UCSD-AML1 (cell line): Measurements from ENCODE around the gene DOCK11.
"Not testable (repeated sequence)": the region's sequence is repeated elsewhere in the genome, so short reads cannot be mapped to it uniquely, and the experiment has no call there.

ENCODE experiments used
- DNase-seq: peaks from one replicate; lab custom pipeline; 2025; ENCODE audit not compliant: unreplicated experiment; lab: John Stamatoyannopoulos, UW

Gene DOCK11

DNA sequence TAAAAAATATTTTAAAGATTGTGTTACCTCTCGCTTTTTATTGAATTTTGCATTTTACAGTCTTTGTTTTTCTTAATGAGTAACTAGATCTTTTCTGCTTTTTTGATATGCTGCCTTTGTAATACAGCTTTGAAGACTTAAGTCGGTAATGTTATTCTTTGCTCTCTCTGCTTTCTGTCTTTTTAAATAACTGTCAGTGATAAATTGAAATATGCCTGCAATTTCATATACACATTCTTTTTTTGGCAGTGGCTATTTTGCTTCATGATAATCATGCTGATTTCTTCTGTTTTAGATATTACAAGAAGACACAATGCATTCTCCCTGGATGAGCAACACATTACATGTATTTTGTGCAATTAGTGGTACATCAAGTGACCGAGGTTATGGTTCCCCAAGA is 189.8 kb downstream of the DOCK11 start:
- no peak for DNase-seq

DNA sequence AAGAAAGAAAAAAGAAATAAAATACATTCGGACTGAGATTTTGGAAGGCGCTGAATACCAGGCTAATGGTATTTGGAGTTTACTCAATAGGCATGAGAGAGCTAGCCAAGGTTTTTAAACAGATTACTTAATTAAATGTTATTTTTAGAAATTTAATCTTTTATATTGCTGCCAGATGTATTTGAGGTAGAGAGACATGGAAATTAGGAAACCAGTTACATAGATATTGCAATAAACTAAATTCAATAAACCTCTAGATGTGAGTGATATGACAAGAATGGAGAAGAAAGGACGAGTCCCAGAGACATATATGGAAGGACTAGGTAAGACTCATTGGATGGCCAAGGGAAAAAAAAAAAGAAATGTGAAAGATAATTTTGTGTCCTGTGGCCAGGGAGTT is 193.3 kb downstream of the DOCK11 start:
- no peak for DNase-seq

DNA sequence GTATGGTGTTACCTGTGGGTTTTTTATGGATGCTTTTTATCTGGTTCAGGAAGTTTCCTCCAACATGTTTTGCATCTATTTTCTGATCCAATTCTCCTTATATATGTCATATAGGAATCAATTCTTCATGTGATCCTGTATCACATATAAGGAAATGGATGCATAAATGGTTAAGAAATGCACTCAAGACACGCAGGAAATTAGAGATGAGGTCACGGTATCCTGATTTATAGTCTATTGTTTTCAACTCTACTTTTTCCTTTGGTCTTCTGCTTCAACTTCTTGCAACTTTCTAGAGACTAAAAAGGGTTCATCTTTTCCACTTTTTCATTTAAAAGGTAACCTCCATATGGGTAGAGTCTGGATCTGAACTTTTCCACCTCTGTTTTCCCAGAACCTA is 198.2 kb downstream of the DOCK11 start:
- DNase-seq, result no peak

DNA sequence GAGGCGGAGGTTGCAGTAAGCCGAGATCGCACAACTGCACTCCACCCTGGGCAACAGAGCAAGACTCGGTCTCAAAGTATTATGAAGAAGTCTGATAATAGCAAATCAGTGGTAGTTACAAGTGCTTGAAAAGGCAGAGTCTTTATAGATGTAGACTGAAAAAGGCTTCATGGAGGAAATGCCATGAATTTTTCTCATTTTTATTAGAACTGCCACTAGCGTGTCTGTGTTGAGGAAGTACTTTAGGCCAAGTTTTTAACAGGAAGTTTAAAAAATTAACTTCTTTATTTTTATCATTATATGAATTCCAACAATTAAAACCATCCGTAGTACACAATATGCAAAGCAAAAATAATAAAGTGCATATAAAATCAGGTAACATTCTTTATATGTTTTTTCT is 199.0 kb downstream of the DOCK11 start:
- no peak for DNase-seq

DNA sequence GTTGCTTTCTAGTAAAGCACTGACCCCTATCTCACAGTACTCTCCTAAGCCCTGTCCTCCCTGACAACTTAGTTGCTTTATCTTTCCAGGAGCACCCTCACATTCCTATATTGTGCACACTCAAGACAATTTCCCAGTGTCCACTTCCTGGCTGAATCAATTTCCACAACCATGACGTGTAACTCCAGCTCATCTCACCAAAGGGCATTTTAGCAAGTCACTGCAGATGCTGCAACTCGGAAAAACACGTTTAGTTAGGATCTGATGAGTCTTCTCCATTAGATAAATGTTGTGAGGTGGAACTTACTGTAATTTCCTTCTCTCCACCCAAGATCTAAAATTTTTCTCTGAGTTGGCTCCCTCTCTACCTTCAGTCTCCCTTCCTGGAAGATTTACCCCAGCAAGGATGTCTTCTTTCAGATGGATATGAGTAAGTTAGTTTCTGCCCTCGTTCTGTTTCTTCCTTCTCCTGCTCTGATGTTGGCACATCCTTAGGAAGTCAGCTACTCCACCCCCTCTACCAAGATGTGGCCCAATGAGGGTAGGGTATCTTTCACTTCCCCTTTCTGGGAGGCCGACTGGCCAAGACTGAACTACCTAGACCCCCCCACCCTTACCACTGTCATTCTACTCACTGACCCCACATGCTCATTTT is 203.0 kb downstream of the DOCK11 start:
- peak; percentile 13 for DNase-seq

DNA sequence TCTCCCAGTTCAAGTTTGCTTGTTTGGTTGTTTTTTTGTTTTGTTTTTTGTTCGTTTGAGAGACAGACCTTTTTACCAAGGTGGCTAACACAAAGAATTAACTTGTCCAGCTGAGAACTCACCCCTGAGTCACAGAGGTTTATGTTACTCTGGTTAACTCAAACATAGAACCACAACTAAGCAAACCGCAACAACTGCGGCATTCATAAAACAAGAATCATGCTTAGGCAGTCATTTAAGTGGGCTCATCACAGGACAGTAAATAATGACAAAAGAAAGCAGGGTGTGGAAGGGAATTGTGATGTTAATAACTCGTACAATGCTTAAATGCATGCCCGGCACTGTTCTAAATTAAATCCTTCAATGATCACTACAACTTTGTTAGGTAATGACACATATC is 207.1 kb downstream of the DOCK11 start:
- DNase-seq, result no peak

DNA sequence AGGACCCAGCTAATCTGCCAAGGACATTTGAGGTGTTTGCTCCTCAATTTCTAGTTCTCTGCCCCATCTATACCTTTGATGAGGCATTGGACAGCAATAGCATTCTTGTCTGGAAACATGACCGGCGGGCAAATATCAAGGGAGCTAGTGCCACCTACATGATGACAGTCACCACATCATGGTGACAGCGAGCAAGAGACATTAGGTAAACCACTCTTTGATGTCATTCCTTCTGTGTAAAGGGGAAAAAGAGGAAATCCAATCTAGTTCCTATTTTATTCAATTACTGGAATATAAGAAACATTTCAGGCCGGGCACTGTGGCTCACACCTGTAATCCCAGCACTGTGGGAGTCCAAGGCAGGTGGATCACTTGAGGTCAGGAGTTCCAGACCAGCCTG is 211.1 kb downstream of the DOCK11 start:
- no peak for DNase-seq

DNA sequence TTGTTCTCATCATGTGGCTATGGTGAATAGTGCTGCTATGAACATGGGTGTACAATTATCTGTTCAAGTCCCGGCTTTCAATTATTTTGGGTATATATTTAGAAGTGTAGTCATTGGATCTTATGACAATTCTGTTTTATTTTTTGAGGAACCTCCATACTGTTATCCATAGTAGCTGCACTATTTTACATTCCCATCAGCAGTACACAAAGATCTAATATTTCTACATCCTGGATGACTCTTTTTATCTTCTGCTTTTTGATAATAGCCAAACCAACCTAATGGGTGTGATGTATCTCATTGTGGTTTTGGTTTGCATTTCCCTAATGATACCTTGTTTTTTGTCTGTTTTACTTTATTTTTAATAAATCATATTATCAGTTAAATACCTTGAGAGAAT is 218.9 kb downstream of the DOCK11 start:
- no peak for DNase-seq

DNA sequence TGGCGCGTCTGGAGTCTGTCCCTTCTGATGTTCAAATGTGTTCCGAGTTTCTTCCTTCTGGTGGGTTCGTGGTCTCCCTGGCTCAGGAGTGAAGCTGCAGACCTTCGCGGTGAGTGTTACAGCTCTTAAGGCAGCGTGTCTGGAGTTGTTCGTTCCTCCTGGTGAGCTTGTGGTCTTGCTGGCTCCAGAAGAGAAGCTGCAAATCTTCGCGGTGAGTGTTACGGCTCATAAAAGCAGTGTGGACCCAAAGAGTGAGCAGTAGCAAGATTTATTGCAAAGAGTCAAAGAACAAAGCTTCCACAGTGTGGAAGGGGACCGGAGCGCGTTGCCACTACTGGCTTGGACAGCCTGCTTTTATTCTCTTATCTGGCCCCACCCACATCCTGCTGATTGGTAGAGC is 220.3 kb downstream of the DOCK11 start:
- DNase-seq, result not testable (repeated sequence)

DNA sequence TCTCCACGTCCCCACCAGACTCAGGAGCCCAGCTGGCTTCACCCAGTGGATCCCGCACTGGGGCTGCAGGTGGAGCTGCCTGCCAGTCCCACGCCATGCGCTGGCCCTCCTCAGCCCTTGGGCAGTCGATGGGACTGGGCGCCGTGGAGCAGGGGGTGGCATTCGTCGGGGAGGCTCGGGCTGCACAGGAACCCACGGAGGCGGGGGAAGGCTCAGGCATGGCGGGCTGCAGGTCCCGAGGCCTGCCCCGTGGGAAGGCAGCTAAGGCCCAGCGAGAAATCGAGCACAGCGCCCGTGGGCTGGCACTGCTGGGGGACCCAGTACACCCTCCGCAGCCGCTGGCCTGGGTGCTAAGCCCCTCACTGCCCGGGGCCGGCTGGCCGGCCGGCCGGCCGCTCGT is 221.2 kb downstream of the DOCK11 start:
- not testable (repeated sequence) for DNase-seq

DNA sequence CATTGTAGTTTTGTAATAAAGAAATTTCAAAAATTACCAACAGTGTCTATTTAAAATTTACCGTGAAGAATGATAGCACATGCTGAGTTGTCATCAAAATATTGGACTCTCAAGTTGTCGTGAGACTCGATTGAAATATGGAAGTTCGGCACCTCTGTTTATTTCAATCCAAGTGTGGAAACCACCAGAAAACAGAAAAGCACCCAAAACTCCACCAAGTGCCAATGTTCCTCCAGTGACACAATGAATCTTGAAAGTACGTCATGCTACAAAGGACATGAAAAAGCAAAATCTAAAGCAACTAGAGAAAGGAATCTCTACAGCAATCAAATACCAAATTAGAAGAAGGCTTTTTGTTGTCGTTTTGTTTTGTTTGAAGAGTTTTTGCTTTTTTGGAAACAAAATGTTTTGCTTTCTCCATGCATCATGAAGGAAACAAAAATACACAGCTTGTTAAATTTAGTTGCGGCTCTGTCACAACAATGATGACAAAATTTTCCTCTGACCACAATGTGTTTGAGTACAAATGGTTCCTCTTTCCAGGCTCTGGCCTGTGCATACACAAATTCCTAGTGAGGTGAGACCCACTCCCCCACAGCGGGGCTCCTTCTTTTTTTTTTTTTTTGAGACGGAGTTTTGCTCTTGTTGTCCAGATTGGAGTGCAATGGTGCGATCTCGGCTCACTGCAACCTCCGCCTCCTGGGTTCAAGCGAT is 222.2 kb downstream of the DOCK11 start:
- no peak for DNase-seq

DNA sequence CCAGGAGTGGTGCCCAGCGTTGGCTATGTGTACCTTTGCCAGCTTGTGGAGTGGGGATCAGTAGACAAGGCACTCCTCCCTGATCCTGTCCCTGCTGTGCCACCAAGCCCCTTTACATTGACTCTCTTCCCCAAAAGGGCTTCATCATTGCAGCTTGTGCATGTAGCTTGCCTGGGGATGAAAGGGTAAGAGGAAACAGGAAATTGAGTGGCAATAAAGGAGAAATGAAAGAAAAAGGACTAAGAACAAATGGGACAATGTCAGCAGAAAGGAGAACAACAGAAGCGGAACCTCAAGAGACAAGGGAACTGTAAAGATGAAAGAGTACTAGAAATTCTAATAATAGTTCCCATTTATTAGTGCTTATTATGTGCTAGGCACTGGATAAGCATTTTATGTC is 223.1 kb downstream of the DOCK11 start:
- DNase-seq, result no peak

DNA sequence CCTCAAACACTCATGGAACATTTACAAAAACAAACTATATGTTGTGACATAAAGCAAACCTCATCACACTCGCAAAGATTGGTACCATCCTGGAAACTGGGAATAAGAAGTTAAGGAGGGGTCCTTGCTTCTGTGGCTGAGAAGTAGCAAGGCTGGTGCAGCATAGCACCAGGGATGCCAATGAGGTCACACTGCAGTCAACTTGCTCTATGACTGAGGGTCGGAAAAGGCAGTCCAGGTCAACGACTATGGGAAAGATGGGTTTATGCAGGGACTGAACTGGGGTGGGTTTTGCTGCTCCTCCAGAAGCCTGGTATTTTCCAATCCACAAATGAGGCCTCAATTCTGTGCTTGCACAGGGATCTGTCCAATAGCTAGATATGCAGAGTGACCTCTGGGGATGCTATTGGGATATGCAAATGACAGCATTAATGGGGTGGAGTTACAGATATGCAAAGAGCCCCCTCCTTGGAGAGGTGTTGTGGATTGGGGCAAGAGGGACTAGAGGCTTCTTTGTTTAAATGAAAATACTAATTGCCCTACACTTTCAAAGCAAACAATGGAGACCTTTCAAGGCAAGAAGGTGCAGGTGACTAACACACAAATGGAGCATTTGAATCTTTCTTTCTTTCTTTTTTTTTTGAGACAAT is 224.6 kb downstream of the DOCK11 start:
- no peak for DNase-seq

DNA sequence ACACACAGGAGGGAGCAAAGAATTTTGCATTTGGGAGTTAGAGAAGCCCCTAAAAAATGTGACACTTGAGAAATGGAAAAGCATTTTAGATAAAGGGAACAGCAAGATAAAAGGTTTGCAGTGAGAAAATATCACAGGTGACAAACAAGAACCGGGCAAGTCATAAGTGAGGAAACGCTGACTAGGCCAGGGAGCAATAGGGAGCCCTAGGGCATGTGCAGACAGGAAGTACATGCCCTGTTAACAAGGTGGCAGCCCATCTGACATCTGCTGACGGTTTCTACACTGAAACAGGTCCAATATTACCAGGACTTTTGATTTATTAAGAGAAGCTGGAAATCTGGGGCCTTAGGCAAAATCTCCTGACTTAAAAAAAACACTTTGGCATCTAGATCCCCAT is 227.8 kb downstream of the DOCK11 start:
- DNase-seq, result no peak

DNA sequence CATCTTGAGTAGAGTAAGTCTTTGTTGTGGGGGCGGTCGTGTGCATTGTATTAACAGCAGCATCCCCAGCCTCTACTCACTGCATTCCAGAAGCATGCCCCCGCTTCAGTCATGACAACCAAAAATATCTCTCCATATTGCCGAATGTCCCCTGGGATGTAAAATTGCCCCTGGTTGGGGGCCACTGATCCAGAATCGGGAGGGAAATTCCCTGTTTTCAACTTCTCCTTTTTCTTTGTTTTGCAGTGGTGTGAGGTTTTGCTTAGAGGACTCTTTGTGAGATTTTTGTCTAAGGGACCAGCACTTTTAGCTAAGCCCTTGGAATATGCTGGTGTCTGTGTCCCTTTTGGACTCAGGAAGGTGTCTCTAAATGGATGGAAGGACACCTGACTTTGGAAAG is 228.8 kb downstream of the DOCK11 start:
- no peak for DNase-seq

DNA sequence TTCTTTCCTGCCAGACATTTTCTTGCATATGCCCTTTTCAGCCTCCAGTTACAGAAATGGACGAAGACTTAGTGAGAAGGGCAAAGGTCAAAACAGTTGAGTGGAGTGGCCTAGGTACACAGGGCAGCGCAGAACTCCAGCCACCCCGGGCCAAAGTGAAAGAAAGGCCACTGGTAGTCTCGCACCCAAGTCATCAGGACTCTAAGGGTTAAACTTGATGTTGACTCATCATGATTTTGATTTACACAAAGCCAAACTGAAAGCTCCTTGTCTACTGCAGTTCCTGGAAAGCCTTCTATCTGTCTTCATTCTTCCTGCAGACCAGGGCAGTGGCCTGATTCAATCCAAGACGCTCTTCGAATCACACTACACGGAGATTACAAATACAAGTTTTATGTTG is 229.2 kb downstream of the DOCK11 start:
- DNase-seq, result no peak

DNA sequence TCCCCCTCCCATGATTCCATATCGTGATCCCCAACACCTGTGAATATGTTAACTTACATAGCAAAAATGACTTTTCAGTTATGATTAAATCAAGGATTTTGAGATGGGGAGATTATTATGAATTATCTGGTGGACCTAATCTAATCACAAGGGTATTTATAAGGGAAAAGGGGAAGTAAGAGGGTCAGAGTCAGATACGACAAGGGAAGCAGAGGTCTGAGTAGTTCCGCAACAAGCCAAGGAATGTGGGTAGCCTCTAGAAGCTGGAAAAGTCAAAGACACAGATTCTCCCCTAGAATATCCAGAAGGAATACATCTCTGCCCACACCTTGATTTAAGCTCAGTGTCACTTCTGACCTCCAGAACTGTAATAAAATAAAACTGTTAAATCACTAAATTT is 230.8 kb downstream of the DOCK11 start:
- no peak for DNase-seq

DNA sequence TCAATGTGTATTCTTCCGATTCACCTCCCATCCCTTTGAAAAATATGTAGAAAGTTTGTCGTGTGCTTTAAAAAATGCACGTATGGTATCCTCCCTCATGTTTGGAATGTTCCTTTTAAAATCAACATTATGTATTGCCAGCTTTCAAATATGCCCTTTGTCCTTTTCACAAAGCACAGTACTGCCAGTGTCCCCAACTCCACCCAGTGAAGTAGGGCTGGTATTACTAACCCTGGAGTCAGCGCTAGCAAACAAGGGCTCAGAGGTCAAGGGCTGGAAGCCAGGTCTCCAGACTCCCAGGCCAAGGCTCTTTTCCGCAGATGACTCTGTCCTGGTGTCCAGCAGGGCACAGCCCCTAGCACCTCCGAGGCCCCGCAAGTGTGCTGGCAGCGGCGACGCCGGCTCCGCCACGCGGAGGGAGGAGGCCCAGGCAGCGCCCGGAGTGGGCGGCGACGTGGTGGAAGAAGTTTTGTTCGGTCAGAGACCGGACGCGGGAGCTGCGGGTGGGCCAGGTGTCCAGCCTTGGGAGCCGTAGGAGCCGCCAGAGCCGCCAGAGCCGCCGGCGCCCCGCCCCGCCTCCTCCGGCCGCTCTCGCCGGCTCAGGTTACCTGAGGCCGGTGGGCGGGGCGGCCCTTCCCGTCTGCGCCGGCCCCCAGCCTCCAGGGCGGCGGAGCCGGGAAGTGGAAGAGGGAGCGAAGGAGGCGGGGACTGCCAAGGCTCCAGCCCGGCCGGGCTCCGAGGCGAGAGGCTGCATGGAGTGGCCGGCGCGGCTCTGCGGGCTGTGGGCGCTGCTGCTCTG is 231.5 kb downstream of the DOCK11 start, which contains the start of gene IL13RA1:
Gene IL13RA1 (plus strand): TSS at position 720 of the 799 bp plus-strand sequence. CDS start 33 bp downstream, at position 753.
- DNase-seq, result peak; percentile 60

DNA sequence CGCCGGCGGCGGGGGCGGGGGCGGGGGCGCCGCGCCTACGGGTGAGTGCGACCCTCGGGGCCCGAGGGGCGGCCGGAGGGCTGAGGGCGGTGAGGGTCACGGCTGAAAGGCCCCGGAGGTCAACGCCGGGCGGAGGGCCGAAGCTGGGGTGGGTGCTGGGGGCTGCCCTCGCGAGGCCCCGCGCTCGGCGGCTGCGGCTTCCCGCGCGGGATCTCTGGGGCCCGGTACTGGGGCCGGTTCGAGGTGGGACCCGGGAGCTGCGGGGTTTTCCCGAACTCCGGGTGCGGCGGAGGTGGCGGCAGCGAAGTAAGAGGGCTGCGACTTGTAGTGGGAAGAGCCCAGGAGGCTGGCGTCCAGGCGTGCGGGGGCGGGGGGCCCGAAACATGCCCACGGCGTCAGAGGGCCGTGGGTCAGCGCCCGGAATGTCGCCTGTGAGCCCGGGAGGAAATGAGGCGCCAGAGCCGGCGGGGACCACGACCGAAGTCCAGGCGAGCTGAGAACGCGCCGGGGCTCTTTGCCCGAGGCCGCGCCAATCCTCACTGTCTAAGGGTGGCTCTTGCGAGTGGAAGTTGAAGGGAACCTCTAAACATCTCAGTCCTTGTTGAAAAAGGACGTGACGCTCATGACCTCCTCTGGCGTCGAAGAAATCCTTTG is 232.2 kb downstream of the DOCK11 start:
- DNase-seq, result peak; percentile 23

DNA sequence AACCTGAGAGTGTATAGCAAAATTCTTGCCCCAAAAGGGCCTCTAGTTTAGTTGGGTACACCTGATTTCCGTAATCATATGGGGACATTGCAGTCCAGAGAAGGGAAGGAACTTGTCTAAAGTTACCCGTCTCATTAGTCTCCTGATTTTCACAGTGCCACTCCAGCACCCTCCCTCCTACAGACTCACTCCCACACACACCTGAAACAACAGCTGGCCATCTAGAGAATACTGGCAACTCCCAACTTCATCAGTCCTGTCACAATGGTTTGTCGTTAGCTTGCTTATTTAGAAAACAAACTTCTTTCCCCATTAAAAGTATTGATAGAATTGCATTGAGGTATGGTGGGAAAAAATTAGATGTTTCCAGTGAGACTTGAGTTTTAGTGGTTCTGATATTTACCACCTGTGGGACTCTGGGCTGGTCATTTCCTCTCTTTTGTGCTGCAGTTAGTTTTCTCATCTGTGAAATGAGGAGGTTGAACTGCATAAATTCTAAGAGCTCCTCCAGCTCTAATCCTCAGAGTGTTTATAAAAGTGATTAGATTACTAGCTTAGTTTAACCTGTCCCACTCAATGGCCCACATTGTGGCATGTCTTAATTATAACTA is 233.5 kb downstream of the DOCK11 start:
- DNase-seq, result no peak
